RPMI8226 (cell line): ENCODE measurements around the gene TOX2.

Experiments
- DNase-seq: peaks from one replicate; pipeline ENCODE4 v3.0.0-alpha.2; 2015

Gene TOX2, protein sequence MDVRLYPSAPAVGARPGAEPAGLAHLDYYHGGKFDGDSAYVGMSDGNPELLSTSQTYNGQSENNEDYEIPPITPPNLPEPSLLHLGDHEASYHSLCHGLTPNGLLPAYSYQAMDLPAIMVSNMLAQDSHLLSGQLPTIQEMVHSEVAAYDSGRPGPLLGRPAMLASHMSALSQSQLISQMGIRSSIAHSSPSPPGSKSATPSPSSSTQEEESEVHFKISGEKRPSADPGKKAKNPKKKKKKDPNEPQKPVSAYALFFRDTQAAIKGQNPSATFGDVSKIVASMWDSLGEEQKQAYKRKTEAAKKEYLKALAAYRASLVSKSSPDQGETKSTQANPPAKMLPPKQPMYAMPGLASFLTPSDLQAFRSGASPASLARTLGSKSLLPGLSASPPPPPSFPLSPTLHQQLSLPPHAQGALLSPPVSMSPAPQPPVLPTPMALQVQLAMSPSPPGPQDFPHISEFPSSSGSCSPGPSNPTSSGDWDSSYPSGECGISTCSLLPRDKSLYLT

DNA sequence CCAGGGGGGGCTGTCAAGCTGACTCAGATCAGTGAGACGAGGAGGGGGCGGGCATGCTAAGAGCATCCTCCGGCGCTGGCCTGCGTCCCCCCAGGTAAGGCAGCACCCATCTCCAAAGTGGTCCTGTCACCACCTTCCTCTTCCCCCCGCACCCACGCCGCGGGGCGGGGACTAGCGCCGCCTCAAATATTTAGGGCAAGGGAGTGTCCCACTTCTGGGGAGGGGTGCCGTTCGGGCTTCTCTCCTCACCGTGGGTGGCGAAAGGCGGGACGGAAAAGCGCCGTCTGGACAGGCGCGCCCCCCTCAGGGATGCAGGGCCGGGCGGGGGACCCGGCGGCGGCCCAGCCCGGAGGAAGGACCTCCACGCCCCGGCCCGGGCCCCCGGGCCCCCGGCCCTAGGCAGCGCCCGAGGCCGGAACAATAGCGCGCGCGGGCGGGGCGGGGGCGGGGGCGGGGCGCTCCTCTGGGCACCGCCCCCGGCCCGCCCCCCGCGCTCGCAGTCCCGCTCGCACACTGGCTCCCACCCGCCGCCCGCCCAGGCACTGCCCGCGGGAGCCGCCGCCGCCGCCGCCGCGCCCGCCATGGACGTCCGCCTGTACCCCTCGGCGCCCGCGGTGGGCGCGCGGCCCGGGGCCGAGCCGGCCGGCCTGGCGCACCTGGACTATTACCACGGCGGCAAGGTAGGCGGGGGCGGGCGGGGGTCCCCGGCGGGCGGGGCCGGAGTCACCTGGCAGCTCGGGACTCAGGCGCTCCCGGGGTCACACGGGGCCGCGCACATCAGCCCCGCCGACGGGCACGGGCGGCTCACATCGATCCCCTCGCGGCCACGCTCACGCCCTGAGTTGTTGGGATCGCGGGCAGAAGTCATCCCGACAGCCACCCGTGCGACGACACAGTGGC is at the start of gene TOX2:
TSS of gene TOX2 (plus strand) at position 542 of the 900 bp plus-strand sequence. CDS start at position 582, 40 bp downstream.
- peak; percentile 69 for DNase-seq

DNA sequence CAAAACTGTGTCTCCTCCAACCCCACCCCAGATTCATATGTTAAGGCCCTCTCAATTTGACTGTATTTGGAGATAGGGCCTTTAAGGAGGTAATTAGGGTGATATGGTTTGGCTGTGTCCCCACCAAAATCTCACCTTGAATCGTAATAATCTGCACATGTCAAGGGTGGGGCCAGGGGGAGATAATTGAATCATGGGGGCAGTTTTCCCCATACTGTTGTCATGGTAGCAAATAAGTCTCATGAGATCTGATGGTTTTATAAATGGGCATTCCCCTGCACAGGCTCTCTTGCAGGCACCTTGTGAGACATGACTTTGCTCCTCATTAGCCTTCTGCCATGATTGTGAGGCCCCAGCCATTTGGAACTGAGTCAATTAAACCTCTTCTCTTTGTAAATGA is 46.6 kb upstream of the TOX2 start:
- no peak for DNase-seq

DNA sequence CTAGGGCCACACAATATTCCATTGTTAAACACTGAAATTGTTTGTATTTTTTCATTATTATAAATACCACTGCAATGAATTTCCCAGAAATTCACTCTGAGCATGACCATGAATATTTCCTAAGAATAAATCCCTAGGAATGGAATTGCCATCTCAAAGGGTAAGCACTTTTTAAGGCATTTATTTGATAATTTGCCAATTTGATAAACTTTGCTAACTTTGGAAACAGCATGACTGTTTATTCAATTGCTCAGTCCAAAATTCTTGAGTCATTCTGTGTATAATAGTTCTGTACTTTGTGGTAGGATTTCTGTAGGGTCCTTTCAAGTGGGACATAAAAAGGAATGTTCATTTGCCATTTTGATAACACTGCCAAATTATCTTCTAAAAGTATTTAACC is 44.2 kb upstream of the TOX2 start:
- no peak for DNase-seq

DNA sequence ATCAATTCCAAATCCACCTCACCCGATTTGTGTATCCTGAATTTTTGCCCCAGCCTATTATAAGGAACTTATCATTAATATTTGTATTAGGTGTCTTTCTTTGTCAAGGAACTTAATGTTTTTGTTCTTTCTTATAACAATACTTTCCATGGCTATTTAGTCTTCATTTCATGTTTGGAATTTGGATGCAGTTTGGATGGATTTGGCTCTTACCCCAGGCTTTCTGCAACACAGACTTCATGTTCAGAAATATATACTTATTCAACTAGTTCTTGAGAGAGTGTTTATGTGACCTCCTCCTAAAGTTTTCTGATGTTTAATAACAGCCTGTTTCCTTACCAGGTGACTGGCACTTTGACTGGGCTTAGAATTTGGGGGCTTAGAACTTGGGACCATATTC is 35.9 kb upstream of the TOX2 start:
- no peak for DNase-seq

DNA sequence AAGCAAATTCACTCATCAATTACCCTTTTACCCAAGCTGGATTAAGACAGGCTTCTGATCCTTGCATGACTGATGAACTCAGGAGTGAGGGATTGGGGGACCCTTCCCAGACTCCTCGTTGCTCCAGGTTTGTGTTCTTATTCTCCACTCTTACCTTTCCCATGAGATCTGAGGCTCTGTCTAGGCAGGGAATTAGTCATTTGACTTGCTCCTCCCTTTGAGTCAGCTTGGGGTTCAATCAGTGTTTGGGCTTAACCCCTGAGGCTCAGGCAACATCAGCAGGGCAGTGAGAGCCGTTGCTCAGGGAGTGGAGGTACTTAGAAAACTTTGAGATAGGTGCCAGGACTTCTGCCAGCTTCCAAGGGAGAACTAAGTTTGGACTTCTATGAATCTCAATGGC is 20.7 kb upstream of the TOX2 start:
- DNase-seq: no peak

DNA sequence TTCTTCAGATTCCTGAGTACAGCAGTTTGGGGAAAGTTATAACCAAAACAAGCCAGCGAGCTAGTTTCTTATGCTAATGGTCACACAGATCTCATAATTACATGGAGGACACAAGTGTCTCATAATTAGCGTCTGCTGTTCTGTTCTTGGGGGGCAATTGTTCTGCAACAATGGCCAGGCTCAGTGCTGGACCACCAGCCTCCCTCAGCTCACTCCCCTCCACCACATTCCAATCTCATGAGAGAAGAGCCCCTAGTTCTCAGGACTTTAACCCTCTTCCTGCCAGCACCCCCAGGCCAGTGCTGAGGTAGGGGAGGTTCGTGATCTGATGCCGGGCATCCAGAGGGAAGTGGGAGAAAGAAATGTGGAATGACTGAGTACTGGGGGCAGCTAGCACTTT is 20.2 kb upstream of the TOX2 start:
- DNase-seq: no peak

DNA sequence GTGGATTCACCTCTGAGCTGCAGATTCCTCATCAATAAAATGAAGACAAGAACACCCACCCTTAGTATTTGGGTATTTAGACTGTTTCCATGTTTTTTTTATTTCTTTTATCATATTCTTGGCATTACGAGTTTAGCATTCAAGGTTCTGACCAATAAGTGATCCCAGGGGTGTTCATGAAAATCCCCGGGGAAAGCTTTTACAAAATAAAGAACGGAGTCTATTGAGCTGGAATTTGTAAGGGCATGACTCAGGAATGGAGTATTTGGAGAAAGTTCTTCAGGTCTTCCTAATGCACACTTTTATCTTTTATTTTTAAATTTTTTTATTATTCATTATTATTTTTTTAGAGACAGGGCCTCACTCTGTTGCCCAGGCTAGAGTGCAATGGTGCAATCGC is 19.4 kb upstream of the TOX2 start:
- DNase-seq: no peak

DNA sequence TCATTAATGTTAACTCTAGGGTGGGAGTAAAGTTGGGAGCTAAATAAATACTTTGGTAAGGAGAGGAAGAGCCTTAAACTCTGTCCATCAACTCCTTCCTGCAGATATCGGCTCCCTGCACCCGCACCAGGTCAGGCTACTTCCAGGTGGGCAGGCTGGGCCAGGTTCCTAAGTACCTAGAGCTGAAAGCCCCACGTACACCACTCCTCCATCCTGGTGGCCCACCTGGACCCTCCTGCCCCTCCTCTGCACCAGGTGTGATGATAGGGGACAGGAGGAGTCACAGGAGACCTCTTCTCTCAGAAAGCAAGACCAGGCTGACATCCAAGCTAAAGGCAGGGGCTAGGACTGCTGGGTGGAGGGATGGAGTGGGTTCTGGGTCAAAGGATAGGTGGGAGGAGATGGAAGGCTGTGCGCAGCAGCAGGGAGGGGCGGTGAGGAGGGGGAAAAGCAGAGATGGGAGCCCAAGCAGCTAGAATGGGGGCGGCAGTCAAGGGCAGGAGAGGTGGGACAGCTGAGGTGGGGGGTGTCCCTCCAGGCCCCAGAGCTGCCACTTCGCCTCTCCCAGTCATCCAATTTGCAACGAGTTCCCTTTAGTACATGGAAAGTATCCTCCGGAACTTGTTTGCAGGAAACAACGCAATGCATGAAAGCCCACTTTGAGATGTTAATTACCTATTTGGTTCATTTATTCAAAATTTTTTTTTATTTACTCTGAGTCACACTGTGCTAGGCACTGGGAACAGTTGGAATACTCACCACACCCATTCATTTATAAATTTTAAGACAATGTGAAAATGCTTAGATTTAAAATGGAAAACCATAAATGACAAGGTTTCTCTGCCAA is 15.2 kb upstream of the TOX2 start:
- DNase-seq: no peak

DNA sequence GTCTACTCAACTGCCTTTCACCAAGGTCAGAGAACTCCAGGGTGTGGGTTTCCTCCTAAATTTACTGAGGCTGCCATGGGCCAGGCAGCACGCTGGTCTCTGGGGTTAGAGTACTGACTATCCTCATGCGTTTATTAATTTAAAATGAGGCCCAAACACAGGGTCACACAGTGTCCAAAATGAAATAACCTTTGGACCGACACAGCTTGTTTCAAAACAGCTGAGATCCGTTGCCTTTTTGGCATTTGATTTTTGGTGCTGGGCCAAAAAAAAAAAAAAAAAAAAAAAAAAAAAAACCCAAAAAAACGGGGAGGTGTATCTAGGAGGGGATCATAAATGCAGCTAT is 14.6 kb upstream of the TOX2 start:
- no peak for DNase-seq

DNA sequence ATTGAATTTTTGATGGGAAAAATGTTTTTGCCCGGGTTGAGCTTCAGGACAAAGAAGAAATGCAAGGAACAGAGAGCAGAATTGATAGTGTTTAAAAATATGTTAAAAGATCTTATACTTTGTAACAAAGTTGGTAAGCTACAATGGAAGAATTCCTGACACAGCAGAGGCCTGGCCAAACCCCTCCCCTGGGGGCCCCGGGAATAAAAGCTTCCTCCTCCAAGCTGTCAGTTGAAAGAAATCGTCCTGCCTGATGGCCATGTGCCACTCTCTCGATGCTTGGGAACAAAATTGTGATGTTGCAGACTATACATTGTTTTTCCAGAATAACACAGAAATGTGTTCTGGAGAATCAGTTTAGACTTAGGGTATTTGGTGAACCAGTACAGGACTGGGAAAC is 14.2 kb upstream of the TOX2 start:
- no peak for DNase-seq

DNA sequence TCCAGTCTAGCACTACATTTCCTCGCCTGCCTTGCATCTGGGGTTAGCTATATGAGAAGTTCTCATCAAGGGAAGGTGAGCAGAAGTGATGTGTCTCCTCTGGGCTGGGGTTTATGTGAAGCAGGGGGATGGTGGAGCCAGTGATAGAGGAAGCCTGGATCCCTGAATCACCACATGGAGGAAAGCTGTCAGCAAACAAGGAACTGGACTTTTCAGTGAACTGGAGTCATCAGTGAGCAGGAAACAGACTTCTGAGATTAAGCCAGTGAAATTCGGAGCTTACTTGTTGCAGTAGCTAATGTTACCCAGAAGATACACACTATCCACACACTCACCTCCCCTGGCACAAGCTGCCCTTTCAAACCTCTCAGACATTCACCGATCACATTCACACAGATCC is 13.4 kb upstream of the TOX2 start:
- DNase-seq: no peak

DNA sequence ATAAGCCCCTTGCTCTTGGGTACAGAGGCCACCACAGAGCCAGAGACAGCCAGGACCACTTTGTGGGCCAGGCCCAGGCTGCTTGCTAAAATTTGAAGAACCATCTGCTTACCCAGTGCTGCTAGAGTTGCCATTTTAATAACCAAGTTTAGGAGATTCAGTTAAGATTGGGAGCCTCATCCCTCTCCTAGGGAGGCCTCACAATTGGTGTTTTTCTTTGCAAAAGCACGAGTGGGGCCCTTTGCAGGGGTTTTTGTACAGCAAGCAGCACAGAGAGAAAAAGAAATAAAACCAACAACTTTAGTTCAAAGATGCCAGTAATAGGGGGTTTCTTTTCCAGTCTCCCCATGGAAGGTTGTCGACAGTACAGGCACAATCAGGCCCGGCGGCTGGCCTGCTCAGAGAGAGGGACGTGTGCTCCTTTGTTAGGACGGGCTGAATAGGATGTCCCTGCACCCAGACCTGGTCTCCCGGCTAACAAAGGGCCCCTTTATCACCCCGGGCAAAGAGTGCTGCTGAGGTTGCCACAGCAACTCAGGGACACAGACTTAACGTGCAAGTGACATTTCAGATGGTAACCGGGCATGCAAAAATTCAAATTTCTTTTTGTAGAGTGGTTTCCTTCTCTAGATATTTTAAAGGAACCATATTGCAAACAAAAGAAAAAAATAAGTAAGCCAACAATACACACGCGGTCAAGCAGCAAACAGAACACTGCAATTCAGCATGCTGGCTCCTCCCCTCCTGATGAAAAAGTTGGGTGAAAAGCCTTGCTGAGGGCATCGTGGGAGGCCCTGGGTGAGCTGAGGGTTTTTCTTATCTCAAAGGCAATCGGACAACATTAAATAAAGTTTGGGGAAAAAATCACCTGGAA is 10.5 kb upstream of the TOX2 start:
- DNase-seq: no peak

DNA sequence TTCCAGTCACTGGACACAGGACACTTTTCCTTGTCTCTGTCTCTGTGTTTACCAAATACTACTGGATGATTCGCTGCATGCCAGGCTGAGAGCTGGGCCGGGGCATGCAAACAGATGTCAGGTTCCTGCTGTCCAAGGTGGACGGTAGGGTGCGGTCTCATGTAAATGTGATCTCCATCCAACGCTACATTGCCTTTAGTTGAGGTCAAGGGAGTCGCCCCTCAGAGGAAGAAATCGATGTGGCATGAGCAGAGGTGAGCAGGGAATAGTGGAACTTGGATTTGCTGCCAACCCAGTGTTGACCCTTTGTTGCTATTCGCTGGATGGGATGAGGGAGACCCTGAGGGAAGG is 9.8 kb upstream of the TOX2 start:
- DNase-seq: no peak

DNA sequence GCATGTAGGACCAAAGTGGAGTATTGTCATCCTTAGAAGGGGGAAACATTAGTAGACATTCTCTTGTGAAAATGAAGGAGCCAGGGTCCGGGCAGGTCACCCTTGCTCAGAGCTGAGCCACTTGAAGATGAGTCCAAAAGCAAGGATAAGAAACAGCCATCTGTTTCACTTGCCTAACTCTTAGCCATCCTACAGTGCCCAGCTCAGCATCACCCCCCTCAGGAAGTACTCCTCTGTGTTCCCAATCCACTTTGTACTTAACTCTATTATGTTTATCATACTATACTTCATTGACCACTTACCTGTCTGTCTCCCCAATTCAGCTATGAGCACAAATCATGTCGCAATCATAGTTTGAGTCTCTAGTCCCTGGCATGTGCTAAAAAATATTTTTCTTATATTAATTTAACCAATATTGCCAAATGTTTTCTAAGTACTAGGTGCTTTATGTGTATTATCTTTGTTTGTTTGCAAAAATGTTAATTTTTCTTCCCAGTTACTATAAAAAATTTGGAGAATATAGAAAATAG is 8.1 kb upstream of the TOX2 start:
- DNase-seq: no peak

DNA sequence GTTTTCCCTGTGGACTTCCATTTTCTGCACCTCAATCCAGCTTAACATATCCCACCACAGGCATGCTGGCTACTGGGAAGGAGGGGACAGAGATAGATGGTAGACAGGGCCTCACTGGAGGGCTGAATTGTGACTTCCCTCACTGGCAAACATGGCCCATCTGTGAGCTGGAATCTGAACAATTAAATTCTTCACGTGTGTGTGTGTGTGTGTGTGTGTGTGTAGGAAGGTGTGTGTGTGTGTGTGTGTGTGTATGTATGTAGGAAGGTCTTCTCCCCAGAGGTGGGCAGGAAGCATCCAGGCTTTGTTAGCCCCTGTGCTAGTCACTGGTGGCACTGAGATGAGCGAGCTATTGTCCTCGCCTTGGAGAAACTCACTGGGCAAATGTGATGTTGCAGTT is 5.4 kb upstream of the TOX2 start:
- no peak for DNase-seq

DNA sequence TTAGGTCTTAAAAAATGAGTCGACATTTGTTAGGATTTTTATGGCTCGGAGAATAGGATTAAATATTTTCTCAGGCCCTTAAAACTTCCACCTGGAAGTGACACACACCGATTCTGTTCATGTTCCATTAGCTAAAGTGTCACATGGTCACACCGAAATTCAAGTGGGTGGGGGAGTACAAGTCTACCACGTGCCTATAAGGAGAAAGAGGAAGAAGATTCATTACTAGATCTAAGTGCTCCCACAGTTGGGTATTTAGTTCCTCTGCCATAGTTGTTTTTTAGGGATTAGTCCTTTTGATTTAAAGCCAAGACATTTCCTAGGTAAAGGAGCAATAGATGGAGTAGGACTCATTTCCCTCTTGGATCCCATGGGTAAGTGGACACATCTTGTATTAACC is 4.9 kb upstream of the TOX2 start:
- DNase-seq: no peak

DNA sequence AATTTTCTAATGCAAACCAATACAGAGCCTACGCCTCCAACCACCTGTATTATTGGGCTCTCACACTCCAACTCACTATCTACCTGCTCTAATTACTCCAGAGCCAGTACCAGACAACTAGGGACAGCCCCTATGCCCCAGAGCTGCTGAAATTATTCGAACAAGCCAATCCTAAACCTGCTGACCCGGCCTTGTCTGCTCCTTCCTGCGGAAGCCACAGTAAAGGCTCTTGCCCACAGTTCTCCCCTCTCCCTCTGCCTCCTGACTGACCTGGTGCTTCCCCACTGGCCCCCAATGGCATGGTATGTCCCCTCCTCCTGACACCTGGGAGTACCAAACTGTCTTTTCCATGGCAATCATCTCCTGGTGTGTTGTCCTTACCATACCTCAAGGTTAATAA is 4.1 kb upstream of the TOX2 start:
- DNase-seq: no peak

DNA sequence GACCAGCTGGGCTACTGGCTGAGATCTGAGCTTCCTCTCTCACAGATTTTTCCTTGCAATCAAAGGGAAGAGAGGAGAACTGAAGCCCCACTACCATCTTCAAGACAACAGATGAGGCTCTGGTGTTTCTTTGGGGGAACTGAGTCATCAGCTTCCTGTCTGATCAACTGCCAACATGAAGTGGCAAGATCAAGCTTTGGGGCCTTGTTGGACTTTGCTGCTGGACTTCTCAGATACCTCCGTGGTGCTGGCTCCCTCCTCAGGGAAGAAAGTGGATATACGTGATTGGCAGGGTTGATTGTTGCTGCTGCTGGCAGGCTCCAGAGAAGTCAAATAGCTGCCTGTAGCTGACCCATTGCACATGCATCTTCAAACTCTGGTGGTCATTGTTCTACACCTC is 3.6 kb upstream of the TOX2 start:
- DNase-seq: no peak

DNA sequence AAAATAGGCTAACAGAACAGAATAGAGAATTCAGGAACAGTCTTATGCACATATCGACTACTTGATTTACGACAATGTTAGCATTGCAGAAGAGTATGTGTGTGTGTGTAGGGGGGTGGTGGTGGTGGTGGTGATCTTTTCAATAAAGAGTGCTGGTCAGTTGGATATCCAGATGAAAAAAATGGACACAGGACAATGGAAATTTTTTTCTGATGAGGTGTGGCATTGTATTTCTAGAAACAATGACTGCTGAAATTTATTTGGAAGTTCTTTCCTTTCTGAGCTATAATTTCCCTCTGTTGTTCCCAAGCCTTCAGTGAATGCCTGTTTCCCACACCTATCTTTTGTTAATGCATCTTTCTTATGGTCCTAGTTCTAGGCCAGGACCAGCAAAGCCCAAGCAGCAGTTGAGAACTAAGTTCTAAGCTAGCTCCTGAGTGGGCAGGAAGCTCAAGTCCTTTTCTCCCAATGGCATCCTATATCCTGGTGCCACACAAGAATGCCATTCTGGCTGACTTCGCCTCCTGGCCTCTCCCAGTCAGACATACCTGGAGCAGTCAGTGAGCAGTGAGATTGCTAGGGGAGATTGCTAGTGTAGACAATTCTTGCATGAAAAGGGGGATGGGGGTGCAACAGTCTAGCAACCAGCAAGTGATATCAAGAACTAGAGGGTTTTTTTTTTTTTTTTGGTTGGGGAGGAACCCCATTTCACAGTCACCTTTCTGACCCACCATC is 1.2 kb upstream of the TOX2 start:
- no peak for DNase-seq

DNA sequence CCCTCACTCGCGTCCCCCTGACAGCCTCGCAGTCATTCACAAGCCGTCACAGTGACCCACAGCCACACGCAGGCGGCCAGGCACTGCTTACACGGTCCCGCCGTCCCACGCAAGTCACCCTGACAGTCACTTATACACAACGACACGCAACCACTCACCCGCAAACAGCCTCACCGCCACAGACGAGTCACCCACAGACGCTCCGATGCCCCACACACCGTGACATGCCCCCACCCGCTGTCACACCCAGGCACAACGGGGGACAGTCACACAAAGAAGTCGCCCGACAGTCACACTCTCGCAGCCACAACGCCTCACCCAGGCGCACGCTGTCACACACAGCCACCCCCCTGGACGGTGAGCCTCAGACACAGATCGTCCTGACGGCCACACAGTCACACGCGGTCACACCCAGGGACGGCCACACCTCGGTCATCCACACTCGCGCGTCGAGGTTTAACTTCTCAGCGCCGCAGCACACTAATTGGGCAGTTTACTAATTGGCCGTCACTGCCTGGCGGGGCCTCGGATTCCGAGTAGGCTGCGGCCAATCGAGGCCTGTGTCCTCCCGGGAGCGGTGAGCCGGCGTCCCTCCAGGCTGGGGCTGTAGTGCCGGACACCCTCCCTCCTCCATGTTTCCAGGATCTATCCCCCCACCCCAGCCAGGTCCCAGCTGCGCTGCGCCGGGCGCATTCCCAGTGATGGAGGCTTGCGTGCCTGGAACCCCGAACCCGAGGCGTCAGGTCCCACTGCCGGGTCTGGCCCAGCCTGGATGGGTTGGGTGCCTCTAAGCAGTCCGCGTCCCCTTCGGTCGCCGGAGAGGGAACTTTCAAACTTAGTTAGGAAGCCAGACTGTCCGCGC is 790 bp downstream of the TOX2 start:
- peak; percentile 26 for DNase-seq
